ENCODE data around the gene NRM.

- TF ChIP-seq CTCF (IDR thresholded peaks at IDR 0.05; ENCODE audit: insufficient read depth, low read length) (no peak), POLR2AphosphoS5 (IDR thresholded peaks at IDR 0.05; ENCODE audit: low read depth) (no peak)
These were observed 47.7 kb upstream of the NRM start for GRCh38 chr6:30738532-30738931.
